Transverse colon (tissue), 3 donors: ENCODE measurements around the gene STRA8.

Source experiments
- EP300 ChIP-seq: sonication (generic); formaldehyde crosslinking; IDR thresholded peaks from one replicate; pipeline ENCODE4 v1.6.1; 2017; ENCODE audit warnings: antibody characterized with exemption, low read depth
- POLR2A ChIP-seq: fragments of 450-650 bp; IDR thresholded peaks from one replicate; pipeline ENCODE4 v1.6.1; 2016; ENCODE audit warnings: antibody characterized with exemption, mild to moderate bottlenecking, moderate library complexity
- TF ChIP-seq, protein P1 (sequence below), 5 experiments: fragments of 200-600 bp in 3 of 5; fragments of 450-650 bp in 2 of 5; sonication (generic) in 3 of 5; IDR thresholded peaks; 1 replicate in 2 of 5; 2 replicates in 3 of 5; pipeline ENCODE4 v1.5.1; 2016 to 2017; ENCODE audit warnings: antibody characterized with exemption in 5 of 5, inconsistent platforms in 3 of 5, mild to moderate bottlenecking in 2 of 5, moderate library complexity in 1 of 5

DNA sequence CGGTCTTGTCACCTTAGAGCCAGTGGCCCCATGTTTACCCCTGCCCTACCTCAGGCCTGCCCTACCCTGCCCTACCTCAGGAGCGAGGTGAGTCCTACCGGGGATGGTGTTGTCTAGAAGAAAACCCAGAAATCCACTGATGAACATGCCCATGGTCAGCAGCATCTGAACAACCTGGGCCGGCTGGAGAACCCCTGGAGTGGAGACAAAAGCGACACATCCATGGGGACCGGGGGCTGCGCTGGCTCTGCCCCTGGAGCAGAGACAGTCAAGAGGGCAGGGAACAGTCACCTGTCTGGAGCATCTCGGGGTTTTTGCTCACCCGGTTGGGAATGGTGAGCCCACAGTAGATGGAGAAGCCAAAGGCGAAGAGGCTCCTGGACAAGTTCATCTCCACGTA lies 36.3 kb downstream of the STRA8 start:
- no peak for TF ChIP-seq EP300
- TF ChIP-seq, protein P1, sequence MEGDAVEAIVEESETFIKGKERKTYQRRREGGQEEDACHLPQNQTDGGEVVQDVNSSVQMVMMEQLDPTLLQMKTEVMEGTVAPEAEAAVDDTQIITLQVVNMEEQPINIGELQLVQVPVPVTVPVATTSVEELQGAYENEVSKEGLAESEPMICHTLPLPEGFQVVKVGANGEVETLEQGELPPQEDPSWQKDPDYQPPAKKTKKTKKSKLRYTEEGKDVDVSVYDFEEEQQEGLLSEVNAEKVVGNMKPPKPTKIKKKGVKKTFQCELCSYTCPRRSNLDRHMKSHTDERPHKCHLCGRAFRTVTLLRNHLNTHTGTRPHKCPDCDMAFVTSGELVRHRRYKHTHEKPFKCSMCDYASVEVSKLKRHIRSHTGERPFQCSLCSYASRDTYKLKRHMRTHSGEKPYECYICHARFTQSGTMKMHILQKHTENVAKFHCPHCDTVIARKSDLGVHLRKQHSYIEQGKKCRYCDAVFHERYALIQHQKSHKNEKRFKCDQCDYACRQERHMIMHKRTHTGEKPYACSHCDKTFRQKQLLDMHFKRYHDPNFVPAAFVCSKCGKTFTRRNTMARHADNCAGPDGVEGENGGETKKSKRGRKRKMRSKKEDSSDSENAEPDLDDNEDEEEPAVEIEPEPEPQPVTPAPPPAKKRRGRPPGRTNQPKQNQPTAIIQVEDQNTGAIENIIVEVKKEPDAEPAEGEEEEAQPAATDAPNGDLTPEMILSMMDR (IDR thresholded peaks at IDR 0.05): no peak
- TF ChIP-seq POLR2A: no peak
